HG02763 (cell line): ENCODE results near the gene GPR4.
"Not testable (repeated sequence)": the region's sequence is repeated elsewhere in the genome, so short reads cannot be mapped to it uniquely, and the experiment has no call there.

Experiments used
- ATAC-seq: cut with Tn5 transposase; IDR thresholded peaks from one replicate; pipeline ENCODE4 v1.9.1; 2021; ENCODE audit warnings: mild to moderate bottlenecking, moderate library complexity; ENCODE audit not compliant: unreplicated experiment

GPR4 gene

DNA sequence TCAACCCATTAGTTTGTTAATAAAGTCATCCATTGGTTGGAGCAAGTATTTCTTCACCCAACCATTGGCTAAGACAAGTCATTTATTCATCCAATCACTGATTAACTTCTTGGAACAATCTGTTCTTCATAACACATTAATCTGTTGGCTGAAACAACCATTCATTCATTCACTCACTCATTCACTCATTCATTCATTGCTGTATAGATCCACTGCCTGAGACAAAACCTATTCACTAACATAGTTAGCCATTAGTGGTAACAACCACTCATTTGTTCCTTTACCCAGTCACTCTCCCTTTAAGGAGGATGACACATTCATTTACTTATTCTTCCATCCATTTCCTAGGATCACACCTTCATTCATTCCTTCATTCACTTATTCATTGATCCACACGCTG, 22.0 kb upstream of the GPR4 start:
- no peak for ATAC-seq

GRCh38 chr19:45621976-45622503, 20.0 kb upstream of the GPR4 start:
- ATAC-seq = no peak

- no peak for ATAC-seq
These were observed 19.4 kb upstream of the GPR4 start for GRCh38 chr19:45621389-45621788.

GRCh38 chr19:45616704-45617017, 14.6 kb upstream of the GPR4 start:
- no peak for ATAC-seq

DNA sequence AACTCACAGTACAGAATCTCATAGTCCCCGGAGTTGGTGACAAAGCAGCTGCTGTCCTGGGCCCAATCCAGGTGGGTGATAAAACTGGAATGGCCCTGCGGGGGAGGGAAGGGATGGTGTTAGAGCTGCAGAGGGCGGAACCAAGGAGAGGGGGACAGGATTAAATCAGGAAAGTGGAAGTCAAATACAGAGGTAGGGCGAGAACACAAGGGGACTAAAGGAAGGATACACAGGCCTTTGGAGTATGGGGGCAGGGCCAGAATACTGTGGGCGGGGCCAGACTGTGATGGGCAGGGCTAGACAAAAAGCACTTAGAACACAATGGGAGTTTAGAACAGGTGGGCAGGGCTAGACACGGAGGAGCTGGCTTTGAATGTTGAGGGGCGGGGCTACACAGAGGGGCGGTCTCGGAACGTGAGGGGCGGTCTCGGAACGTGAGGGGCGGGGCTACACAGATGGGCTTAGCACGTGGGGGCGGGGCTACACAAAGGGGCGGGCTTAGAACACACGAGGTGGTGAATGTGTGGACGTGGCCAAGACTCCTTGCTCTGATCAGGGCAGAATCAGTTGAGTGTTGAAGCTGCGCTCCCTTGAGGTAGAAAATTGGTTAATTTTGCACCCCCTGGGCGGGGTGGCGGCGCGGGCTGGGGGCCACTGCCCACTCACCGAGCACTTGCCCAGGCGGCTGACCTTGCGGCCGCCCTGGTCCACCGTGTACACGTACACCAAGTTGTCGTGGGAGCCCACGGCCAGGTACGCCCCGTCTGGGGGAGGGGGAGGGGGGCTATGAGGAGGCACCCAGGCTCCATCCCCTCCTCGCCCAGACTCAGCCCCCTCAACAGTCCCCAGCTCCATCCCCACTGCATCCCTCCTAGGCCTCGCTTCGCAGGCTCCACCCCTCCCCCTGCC, 14.0 kb upstream of the GPR4 start:
- no peak for ATAC-seq

DNA sequence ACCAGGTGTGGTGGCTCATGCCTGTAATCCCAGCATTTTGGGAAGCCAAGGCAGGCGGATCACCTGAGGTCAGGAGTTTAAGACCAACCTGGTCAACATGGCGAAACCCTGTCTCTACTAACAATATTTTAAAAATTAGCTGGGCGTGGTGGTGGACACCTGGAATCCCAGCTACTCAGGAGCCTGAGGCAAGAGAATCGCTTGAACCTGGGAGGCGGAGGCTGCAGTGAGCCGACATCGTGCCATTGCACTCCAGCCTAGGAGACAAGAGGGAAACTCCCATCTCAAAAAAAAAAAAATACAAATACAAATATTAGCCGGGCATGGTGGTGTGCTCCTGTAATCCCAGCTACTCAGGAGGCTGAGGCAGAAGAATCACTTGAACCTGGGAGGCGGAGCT, 13.0 kb upstream of the GPR4 start:
- not testable (repeated sequence) for ATAC-seq

DNA sequence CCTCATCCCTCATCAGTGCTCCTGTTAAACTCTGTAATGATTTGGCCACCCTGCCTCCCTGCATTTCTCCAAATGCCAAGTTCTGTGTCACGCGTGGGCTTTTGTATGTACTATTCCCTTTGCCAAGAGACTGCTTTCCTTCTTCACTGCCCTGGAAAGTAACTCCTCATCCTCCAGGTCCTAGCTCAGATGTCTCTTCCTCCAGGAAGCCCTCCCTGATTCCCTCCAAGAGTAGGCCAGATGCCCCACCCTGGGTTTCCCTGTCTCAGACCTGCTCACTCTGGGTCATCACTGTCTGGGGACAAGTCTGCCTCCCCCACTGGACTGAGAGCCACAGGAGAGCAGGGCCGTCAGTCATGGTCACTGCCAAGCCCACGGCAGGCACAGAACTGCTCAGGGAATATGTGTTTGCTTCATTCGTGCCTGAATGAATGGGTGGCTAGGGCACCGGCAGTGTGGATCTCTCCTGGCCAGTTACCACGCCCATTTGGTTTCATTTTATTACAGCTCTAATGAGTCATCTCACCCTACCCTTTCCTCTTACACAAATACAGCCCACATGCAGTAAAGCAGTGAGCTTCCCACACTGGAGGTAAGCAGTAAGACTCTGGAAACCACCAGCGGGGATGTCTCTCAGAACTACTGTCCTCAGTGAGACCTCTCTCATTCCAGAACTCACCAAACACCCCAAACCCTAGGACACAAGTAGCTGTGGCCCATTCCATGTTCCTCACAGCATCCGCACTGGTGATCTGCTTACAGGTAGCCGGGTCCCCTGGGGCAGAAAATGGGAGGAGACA, 12.1 kb upstream of the GPR4 start:
- no peak for ATAC-seq

- no peak for ATAC-seq
These were observed 6.9 kb upstream of the GPR4 start for GRCh38 chr19:45608948-45609347.

DNA sequence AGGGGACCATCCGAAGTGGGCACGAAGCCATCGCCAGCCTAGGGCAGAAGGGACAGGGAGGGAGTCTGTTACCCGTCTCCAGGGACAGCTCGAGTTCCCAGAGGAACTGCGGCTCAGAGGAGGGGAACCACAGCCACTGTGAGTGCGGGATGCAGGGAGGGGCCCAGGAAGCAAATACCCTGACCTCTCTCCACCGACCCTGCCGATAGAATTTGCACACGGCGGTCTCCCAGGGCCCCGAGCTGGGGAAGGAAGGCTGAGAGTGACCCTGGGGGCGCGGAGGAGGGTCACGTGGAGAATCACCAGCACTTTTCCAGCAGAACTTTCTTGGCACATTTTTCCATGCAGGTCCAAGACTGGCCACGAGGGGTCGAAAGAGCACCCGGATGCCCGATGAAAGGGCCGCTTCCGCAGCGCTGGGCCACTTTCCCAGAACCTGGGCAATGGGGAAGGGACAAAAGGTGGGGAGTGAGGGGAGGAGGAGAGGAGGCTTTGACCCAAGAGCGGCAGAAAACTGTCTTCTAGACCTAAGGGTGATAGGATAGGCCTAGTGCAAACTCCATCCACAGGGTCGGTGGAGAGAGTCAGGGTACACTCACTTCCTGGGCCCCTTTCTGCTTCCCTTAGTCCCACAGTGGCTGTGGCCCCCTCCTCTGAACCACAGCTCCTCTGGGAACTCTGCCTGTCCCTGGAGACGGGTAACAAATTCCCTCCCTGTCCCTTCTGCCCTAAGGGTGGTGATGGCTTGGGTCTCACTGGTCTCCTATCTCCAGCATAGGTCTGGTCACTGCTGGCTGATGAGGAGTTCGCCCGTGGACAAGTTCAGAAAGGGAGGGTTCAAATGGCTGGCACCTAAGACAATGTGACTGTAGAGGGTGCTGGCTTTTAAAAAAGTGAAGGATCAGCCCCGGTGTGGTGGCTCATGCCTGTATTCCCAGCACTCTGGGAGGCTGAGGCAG, 5.3 kb upstream of the GPR4 start:
- ATAC-seq = no peak

- ATAC-seq = no peak
These were observed 897 bp downstream of the GPR4 start for GRCh38 chr19:45601115-45601514.

- ATAC-seq = no peak
These were observed 1.6 kb downstream of the GPR4 start for GRCh38 chr19:45600340-45600885.

DNA sequence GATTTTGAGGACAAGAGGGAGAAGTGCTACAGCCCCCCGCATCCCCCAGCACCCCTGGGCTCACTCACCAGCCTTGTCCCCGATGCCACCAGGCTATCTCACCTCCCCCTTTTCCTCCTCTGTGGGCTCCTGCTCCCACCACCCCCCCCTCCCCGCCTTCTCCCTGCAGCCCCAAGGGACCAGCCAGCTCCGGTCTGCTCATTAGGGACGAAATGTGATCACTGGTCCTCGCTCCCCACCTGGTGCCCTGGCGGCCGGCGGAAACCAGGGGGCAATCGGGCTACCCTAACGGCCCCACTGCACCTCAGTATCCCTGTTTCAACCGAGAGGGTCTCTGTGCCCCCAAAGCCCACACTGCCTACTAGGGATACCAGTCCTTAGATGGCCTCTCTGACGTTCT, 2.7 kb downstream of the GPR4 start:
- no peak for ATAC-seq

DNA sequence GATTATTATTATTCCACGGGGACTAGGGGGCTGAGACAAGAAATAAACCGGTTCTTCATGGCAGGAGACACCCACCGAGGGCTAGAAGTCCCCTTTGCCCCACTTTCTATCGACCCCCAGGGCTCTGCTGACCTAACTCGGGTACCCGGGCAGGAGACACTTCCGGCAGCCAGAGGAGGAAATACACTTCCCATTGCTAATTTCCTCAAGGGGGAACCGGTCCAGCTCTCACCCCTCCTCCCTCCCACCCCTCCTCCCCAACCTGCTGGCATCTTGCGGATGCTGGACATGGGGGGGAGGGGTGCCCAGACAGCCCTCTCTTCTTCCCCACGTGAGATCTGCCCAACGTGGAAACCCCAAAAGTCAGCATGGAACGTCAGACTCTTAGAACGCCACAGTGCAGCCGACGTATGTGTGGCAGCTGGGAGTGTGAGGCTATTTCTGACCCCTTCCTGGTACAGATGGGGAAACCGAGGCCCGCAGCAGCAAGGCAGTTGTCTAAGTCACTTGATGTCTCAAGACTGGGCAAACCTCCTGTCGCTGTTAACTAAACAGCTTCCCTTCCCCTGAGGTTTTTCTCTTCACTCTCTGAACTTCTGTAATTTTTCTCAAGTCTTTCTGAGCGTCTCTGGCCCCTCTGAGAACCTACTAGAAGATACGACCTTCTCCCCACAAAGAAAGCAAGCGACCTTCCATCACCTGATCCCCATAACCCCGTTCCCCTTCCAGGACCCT, 3.6 kb downstream of the GPR4 start:
- ATAC-seq = no peak

- no peak for ATAC-seq
These were observed 4.4 kb downstream of the GPR4 start for GRCh38 chr19:45597425-45598111.

GRCh38 chr19:45595814-45596213, 6.2 kb downstream of the GPR4 start:
- no peak for ATAC-seq

DNA sequence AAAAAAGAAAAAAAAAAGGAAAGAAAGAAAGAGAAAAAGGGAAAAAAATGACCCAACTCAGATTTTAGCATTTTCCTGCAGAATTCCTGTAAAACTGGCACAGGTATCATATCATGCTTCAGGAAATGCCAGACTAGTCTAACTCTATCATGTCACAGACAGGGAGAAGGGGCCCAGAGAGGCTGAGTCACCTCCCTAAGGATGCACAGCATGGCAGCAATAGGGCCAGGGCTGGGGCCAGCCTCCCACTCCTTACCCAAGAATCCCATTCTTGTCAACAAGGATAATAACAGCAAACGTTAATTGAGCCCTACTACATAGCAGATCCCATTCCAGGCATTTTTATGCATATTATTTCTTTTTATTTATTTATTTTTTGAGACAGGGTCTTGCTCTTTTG, 8.5 kb downstream of the GPR4 start:
- no peak for ATAC-seq

DNA sequence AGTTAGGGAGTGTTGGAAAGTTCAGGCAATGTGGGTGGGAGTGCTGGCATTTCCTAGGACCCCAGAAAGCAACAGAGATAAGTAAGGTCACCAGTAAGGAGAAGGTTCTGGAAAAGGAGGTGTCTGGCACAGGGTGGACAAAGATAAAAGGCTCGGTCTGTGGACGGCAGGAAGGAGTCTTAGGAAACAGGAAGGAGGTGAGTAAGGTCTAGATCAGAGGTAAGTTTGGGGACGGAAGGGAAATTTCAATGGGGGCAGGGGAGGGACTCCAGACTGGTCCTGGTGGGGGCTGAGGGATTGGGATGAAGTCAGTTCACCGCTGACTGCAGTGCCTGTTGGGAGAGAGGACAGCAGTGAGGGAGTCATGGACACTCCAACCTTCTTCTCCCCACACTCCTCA, 9.6 kb downstream of the GPR4 start:
- ATAC-seq = no peak

DNA sequence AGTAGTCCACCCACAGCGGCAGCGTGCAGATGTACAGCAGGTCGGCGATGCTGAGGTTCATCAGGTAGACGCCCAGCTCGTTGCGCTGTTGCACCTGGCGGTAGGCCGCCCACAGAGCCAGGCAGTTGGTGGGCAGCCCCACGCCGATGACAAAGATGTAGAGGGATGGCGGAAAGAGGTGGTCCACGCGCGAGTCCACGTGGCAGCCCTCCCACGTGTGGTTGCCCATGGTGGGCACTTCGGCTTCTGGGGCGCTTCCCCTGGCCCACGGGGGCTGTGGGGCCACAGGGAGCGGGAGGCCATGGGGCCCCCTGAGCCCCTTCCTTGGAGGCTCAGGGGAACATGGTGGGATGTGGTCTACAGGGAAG, 10.4 kb downstream of the GPR4 start:
- ATAC-seq = no peak

GRCh38 chr19:45591004-45591637, 10.9 kb downstream of the GPR4 start:
- no peak for ATAC-seq
